IPS-15b (cell line): ENCODE data around the gene PCDHB7.
"Not testable (repeated sequence)": the region's sequence is repeated elsewhere in the genome, so short reads cannot be mapped to it uniquely, and the experiment has no call there.

Source experiments
- H3K27me3 ChIP-seq: one replicate; pipeline ENCODE4 v1.6.1; 2013; ENCODE audit warnings: low read length; ENCODE audit not compliant: control insufficient read depth, insufficient read depth
- H3K36me3 ChIP-seq: one replicate; pipeline ENCODE4 v1.6.1; 2013; ENCODE audit warnings: low read length; ENCODE audit not compliant: control insufficient read depth, insufficient read depth
- H3K4me1 ChIP-seq: one replicate; pipeline ENCODE4 v1.6.1; 2013; ENCODE audit warnings: mild to moderate bottlenecking, low read length; ENCODE audit not compliant: control insufficient read depth, insufficient read depth
- H3K4me3 ChIP-seq: one replicate; pipeline ENCODE4 v1.5.1; 2013; ENCODE audit warnings: low read depth, low read length
- H3K9ac ChIP-seq: one replicate; pipeline ENCODE4 v1.6.1; 2013; ENCODE audit warnings: low read depth, mild to moderate bottlenecking, low read length
- H3K9me3 ChIP-seq: one replicate; pipeline ENCODE4 v1.6.1; 2013; ENCODE audit warnings: mild to moderate bottlenecking, low read length; ENCODE audit not compliant: control insufficient read depth, insufficient read depth

The PCDHB7 gene

DNA sequence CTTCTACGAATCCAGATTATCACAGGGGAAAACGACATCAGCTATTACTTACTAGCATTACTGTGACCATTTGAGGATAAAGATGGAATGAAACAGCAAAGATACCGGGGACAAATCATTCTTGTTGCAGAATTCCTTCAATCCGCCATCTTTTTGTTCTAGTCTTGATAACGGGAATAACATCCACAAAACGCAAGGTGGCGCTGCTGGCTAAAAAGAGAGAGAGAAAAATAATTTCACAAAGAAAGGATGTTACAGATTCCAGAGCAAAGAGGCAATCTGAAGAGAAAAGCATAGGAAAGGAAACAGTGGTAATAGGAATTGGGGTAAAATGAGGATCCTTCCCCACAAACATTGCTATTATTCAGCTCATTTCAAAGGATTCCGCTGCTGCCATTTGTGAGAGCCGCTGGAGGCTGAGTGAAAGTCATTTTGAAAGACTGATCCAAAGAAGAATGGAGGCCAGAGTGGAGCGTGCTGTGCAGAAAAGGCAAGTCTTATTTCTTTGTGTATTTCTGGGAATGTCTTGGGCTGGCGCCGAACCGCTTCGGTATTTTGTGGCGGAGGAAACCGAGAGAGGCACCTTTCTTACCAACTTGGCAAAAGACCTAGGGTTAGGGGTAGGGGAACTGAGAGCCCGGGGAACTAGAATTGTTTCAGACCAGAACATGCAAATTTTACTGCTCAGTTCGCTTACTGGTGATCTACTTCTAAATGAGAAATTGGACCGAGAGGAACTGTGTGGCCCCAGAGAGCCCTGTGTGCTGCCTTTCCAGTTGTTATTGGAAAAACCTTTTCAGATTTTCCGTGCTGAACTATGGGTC is at the start of gene PCDHB7:
TSS of gene PCDHB7 (plus strand) at position 264 of the 824 bp plus-strand sequence. CDS start at position 456, 192 bp downstream.
- Histone ChIP-seq H3K36me3 (no peaks in the 10 kb centered on the region), H3K4me1 (no peaks in the 10 kb centered on the region), H3K9ac (no peak within 1 kb of the TSS), H3K4me3 (no peak within 1 kb of the TSS), H3K27me3 (no peaks in the 10 kb centered on the region), H3K9me3 (peaks cover 3% of the 10 kb centered on the region)

DNA sequence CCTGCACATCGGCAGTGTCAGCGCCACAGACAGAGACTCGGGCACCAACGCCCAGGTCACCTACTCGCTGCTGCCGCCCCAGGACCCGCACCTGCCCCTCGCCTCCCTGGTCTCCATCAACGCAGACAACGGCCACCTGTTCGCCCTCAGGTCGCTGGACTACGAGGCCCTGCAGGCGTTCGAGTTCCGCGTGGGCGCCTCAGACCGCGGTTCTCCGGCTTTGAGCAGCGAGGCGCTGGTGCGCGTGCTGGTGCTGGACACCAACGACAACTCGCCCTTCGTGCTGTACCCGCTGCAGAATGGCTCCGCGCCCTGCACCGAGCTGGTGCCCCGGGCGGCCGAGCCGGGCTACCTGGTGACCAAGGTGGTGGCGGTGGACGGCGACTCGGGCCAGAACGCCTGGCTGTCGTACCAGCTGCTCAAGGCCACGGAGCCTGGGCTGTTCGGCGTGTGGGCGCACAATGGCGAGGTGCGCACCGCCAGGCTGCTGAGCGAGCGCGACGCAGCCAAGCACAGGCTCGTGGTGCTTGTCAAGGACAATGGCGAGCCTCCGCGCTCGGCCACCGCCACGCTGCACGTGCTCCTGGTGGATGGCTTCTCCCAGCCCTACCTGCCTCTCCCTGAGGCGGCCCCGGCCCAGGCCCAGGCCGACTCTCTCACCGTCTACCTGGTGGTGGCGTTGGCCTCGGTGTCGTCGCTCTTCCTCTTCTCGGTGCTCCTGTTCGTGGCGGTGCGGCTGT is 48.9 kb upstream of the PCDHB7 start:
- not testable (repeated sequence) for H3K4me1 ChIP-seq, H3K27me3 ChIP-seq, H3K4me3 ChIP-seq

DNA sequence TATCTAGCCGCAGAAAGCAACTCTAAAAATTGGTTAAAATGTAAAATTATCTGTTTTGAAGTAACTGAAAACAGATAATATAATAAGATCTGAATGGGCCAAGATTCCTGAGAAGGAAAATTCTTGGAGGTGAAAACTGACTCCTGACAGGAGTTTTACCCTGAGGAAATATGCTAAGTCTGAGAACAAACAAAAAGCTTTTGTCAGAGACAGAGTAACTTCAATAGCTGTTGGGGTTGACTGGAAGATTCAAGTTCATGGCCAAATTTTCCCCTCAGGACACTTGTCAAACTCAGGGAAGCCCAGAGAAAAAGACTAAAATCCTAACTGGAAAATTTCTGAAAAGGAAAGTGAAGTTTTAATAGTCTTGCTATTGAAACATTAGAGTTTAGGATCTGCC is 45.1 kb upstream of the PCDHB7 start:
- H3K27me3 ChIP-seq: no peaks in the 10 kb centered on the region
- H3K4me1 ChIP-seq: peaks cover 3% of the 10 kb centered on the region
- no peak overlapping the region for H3K9ac ChIP-seq

More for the DNA sequence above, 48.9 kb upstream of the PCDHB7 start:
- not testable (repeated sequence) for H3K36me3 ChIP-seq, H3K9me3 ChIP-seq, H3K9ac ChIP-seq

DNA sequence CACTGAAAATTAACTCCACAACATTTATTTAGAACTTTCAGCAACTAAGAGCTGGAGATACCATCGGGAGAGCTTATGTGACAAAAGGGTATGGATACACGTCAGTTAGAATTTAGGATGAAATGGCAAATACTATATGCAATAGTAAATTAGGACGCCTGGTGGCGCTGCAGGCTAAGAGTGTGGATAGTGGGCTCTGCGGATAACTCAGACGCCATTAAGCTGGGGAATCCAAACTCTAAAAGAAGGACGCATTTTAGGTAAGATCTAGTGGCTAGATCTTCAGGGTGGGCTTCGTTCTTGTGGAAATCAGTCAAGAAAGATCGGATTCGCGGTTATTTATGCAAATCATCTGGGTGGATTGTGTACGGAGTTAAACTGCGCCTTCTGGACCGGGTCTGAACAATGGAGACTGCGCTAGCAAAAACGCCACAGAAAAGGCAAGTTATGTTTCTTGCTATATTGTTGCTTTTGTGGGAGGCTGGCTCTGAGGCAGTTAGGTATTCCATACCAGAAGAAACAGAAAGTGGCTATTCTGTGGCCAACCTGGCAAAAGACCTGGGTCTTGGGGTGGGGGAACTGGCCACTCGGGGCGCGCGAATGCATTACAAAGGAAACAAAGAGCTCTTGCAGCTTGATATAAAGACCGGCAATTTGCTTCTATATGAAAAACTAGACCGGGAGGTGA is 37.3 kb upstream of the PCDHB7 start, which contains the start of gene PCDHB5:
TSS of gene PCDHB5 (plus strand) at position 177 of the 688 bp plus-strand sequence. CDS start at position 406, 229 bp downstream.
- Histone ChIP-seq H3K4me1 (no peaks in the 10 kb centered on the region), H3K27me3 (no peaks in the 10 kb centered on the region), H3K9ac (peak within 1 kb of the TSS; percentile 95), H3K9me3 (no peaks in the 10 kb centered on the region), H3K36me3 (no peaks in the 10 kb centered on the region), H3K4me3 (peak within 1 kb of the TSS; percentile 85)

More for the DNA sequence above, 45.1 kb upstream of the PCDHB7 start:
- Histone ChIP-seq H3K36me3 (no peaks in the 10 kb centered on the region), H3K9me3 (no peaks in the 10 kb centered on the region), H3K4me3 (no peak overlapping the region)

DNA sequence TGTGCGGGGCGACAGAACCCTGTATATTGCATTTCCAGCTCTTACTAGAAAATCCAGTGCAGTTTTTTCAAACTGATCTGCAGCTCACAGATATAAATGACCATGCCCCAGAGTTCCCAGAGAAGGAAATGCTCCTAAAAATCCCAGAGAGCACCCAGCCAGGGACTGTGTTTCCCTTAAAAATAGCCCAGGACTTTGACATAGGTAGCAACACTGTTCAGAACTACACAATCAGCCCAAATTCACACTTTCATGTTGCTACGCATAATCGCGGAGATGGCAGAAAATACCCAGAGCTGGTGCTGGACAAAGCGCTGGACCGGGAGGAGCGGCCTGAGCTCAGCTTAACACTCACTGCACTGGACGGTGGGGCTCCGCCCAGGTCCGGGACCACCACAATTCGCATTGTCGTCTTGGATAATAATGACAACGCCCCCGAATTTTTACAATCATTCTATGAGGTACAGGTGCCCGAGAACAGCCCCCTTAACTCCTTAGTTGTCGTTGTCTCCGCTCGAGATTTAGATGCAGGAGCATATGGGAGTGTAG is 36.7 kb upstream of the PCDHB7 start:
- Histone ChIP-seq H3K9ac (peak overlapping the region; percentile 95), H3K36me3 (no peaks in the 10 kb centered on the region), H3K27me3 (no peaks in the 10 kb centered on the region), H3K9me3 (no peaks in the 10 kb centered on the region), H3K4me1 (no peaks in the 10 kb centered on the region), H3K4me3 (peak overlapping the region; percentile 85)

DNA sequence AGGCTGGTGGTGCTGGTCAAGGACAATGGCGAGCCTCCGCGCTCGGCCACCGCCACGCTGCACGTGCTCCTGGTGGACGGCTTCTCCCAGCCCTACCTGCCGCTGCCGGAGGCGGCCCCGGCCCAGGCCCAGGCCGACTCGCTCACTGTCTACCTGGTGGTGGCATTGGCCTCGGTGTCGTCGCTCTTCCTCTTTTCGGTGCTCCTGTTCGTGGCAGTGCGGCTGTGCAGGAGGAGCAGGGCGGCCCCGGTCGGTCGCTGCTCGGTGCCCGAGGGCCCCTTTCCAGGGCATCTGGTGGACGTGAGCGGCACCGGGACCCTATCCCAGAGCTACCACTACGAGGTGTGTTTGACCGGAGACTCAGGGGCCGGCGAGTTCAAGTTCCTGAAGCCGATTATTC is 35.1 kb upstream of the PCDHB7 start:
- H3K36me3 ChIP-seq, H3K9me3 ChIP-seq, H3K4me1 ChIP-seq, H3K27me3 ChIP-seq, H3K4me3 ChIP-seq, H3K9ac ChIP-seq: not testable (repeated sequence)

DNA sequence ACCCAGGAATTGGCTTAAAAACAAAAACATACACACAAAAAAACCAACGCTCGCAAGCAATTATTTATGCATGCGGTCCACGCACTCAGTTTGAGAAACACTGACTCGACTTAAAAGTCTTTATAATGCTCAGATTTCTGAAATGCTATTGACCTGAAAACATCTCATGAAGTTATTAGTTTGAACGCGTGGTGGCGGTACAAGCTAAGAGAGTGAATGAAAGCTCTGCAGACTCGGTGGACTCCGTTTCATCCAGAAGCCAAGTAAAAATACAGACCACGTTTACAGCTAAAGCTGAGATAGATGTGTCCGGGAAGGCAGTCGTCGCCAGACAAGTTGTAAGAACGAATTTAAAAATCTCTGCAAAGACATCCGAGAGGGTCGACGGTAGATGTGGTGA is 22.6 kb upstream of the PCDHB7 start, which contains the start of gene PCDHB6:
TSS of gene PCDHB6 (plus strand) at position 246 of the 400 bp plus-strand sequence. CDS start 201 bp downstream, outside the sequence.
- no peaks in the 10 kb centered on the region for H3K27me3 ChIP-seq
- H3K9me3 ChIP-seq: peaks cover 4% of the 10 kb centered on the region
- H3K4me3 ChIP-seq: no peak within 1 kb of the TSS
- no peaks in the 10 kb centered on the region for H3K36me3 ChIP-seq
- no peak within 1 kb of the TSS for H3K9ac ChIP-seq
- no peaks in the 10 kb centered on the region for H3K4me1 ChIP-seq

DNA sequence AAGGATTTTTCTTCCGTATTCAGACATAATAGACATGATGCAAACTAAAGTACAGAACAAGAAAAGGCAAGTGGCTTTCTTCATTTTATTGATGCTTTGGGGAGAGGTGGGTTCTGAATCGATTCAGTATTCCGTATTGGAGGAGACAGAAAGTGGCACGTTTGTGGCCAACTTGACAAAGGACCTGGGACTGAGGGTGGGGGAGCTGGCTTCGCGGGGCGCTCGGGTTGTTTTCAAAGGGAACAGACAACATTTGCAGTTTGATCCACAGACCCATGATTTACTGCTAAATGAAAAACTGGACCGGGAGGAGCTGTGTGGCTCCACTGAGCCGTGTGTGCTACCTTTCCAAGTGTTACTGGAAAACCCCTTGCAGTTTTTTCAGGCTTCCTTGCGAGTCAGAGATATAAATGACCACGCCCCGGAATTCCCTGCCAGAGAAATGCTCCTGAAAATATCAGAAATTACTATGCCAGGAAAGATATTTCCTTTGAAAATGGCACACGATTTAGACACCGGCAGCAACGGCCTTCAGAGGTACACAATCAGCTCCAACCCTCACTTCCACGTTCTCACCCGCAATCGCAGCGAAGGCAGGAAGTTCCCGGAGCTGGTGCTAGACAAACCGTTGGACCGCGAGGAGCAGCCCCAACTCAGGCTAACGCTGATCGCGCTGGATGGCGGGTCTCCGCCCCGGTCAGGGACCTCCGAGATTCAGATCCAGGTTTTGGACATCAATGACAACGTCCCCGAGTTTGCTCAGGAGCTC is 22.0 kb upstream of the PCDHB7 start:
- Histone ChIP-seq H3K9me3 (peaks cover 4% of the 10 kb centered on the region), H3K27me3 (no peaks in the 10 kb centered on the region), H3K9ac (no peak overlapping the region), H3K4me1 (no peaks in the 10 kb centered on the region), H3K4me3 (no peak overlapping the region), H3K36me3 (no peaks in the 10 kb centered on the region)

DNA sequence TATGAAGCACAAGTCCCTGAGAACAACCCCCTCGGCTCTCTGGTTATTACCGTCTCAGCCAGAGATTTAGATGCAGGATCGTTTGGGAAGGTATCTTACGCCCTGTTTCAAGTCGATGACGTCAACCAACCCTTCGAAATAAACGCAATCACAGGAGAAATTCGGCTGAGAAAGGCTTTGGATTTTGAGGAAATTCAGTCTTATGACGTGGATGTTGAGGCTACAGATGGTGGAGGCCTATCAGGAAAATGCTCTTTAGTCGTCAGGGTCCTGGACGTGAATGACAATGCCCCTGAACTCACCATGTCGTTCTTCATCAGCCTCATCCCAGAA is 21.5 kb upstream of the PCDHB7 start:
- no peak overlapping the region for H3K9ac ChIP-seq
- H3K36me3 ChIP-seq: no peaks in the 10 kb centered on the region
- H3K27me3 ChIP-seq: no peaks in the 10 kb centered on the region
- H3K4me1 ChIP-seq: no peaks in the 10 kb centered on the region
- H3K4me3 ChIP-seq: no peak overlapping the region
- H3K9me3 ChIP-seq: peaks cover 4% of the 10 kb centered on the region

DNA sequence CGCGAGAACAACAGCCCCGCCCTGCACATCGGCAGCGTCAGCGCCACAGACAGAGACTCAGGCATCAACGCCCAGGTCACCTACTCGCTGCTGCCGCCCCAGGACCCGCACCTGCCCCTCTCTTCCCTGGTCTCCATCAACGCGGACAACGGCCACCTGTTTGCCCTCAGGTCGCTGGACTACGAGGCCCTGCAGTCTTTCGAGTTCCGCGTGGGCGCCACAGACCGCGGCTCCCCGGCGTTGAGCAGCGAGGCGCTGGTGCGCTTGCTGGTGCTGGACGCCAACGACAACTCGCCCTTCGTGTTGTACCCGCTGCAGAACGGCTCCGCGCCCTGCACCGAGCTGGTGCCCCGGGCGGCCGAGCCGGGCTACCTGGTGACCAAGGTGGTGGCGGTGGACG is 20.8 kb upstream of the PCDHB7 start:
- not testable (repeated sequence) for H3K4me1 ChIP-seq, H3K27me3 ChIP-seq

DNA sequence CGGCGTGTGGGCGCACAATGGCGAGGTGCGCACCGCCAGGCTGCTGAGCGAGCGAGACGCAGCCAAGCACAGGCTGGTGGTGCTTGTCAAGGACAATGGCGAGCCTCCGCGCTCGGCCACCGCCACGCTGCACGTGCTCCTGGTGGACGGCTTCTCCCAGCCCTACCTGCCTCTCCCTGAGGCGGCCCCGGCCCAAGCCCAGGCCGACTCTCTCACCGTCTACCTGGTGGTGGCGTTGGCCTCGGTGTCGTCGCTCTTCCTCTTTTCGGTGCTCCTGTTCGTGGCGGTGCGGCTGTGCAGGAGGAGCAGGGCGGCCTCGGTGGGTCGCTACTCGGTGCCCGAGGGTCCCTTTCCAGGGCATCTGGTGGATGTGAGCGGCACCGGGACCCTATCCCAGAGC is 20.3 kb upstream of the PCDHB7 start:
- not testable (repeated sequence) for H3K27me3 ChIP-seq, H3K4me3 ChIP-seq, H3K9me3 ChIP-seq, H3K4me1 ChIP-seq, H3K36me3 ChIP-seq, H3K9ac ChIP-seq

More for the DNA sequence above, 20.8 kb upstream of the PCDHB7 start:
- H3K9ac ChIP-seq, H3K9me3 ChIP-seq, H3K36me3 ChIP-seq, H3K4me3 ChIP-seq: not testable (repeated sequence)
